Right lobe of liver (tissue), 4 donors: ENCODE data around the gene DGKH.

Source experiments
- POLR2A ChIP-seq: fragments of 450-650 bp; IDR thresholded peaks from one replicate; pipeline ENCODE4 v1.6.1; 2017; ENCODE audit warnings: antibody characterized with exemption, mild to moderate bottlenecking
- TF ChIP-seq, protein P1 (sequence below), 4 donors: fragments of 200-600 bp in 3 of 4; fragments of 450-650 bp in 1 of 4; IDR thresholded peaks; one replicate each; pipeline versions ENCODE4 v1.5.1 to v1.8.0; 2016 to 2022; ENCODE audit warnings: antibody characterized with exemption in 4 of 4, mild to moderate bottlenecking in 2 of 4
- donor health status: DM: no; HTN: no; CAD: no.
- donor health status: DM: no; HTN: no; CAD: no.
- donor health status: DM: no; HTN: yes; CAD: no.

GRCh38 chr13:42094516-42095040 is 46.1 kb downstream of the DGKH start:
- TF ChIP-seq, protein P1, sequence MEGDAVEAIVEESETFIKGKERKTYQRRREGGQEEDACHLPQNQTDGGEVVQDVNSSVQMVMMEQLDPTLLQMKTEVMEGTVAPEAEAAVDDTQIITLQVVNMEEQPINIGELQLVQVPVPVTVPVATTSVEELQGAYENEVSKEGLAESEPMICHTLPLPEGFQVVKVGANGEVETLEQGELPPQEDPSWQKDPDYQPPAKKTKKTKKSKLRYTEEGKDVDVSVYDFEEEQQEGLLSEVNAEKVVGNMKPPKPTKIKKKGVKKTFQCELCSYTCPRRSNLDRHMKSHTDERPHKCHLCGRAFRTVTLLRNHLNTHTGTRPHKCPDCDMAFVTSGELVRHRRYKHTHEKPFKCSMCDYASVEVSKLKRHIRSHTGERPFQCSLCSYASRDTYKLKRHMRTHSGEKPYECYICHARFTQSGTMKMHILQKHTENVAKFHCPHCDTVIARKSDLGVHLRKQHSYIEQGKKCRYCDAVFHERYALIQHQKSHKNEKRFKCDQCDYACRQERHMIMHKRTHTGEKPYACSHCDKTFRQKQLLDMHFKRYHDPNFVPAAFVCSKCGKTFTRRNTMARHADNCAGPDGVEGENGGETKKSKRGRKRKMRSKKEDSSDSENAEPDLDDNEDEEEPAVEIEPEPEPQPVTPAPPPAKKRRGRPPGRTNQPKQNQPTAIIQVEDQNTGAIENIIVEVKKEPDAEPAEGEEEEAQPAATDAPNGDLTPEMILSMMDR (IDR thresholded peaks at IDR 0.05) = no peak
- no peak for TF ChIP-seq POLR2A
